22Rv1 (cell line): Measurements from ENCODE around the gene FBXO15.

Source experiments
- H3K27ac ChIP-seq: fragments of 450-650 bp; 2 replicates; pipeline ENCODE4 v1.5.1; 2017
- ZFX ChIP-seq: fragments of 450-650 bp; IDR thresholded peaks from 2 replicates; pipeline ENCODE4 v1.6.1; 2017; ENCODE audit warnings: antibody characterized with exemption, borderline replicate concordance
- TF ChIP-seq, protein P1 (sequence below): fragments of 450-650 bp; IDR thresholded peaks from 2 replicates; pipeline ENCODE4 v1.5.1; 2017; ENCODE audit warnings: mild to moderate bottlenecking

The FBXO15 gene

DNA sequence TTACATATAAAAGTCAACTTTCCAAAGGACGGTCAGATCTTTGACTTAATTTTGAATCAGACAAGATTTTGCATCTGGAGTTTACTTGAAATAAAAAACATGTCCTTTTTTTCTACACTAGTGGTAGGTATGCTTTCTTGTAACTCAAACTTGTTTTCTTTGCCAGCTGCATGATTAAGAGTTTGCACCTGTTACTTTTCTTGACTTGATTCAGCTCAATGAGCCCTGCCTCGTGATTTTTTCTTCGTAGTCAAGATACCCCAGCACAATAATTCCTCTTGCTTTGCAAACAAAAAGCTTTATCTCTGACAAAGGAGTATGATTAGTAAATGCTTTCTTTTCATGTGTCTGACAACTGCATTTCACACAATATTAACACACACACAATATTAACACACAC lies 82.3 kb downstream of the FBXO15 start:
- TF ChIP-seq ZFX = no peak
- TF ChIP-seq, protein P1, sequence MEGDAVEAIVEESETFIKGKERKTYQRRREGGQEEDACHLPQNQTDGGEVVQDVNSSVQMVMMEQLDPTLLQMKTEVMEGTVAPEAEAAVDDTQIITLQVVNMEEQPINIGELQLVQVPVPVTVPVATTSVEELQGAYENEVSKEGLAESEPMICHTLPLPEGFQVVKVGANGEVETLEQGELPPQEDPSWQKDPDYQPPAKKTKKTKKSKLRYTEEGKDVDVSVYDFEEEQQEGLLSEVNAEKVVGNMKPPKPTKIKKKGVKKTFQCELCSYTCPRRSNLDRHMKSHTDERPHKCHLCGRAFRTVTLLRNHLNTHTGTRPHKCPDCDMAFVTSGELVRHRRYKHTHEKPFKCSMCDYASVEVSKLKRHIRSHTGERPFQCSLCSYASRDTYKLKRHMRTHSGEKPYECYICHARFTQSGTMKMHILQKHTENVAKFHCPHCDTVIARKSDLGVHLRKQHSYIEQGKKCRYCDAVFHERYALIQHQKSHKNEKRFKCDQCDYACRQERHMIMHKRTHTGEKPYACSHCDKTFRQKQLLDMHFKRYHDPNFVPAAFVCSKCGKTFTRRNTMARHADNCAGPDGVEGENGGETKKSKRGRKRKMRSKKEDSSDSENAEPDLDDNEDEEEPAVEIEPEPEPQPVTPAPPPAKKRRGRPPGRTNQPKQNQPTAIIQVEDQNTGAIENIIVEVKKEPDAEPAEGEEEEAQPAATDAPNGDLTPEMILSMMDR = no peak
- H3K27ac ChIP-seq = no peak overlapping the region

DNA sequence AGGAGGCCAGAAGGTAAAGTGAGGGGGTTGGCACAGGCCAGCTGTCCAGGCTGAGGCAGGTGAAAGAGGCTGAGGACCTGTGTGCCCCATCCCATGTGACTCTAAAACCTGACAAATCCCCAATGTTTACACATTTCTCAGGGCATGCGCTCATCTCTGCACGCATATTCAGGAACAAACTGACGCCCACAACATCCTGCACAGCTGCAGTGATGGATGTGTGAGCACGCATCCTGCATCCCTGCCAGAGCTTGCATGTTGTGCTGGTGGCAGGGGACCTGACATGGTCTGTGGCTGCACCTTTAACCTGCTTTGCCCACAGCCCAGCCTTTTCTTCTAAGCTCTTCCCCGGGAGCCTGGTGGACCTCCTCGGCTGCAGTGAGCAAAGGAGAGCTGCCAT lies 83.1 kb downstream of the FBXO15 start:
- no peak for TF ChIP-seq ZFX
- TF ChIP-seq, protein P1 = no peak
- no peak overlapping the region for H3K27ac ChIP-seq

DNA sequence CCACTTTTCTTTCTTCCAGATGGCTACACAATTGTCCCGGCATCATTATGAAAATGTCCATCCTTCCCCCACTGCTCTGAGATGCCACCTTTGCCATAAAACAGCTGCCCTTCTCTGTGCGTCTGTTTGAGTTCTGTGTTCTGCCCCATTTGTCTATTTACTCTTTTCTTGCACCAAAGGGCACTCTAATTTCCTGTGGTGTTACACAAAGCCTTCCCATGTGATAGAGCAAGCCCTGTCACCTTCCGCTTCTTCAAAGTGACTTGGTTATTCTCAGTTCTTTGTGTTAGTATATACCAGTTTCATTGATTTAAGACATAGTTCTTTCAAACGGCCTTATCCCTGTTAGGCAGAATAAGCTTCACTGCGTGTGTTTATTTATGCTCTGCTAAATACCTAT lies 84.1 kb downstream of the FBXO15 start:
- no peak overlapping the region for H3K27ac ChIP-seq
- TF ChIP-seq ZFX = no peak
- TF ChIP-seq, protein P1 = no peak

DNA sequence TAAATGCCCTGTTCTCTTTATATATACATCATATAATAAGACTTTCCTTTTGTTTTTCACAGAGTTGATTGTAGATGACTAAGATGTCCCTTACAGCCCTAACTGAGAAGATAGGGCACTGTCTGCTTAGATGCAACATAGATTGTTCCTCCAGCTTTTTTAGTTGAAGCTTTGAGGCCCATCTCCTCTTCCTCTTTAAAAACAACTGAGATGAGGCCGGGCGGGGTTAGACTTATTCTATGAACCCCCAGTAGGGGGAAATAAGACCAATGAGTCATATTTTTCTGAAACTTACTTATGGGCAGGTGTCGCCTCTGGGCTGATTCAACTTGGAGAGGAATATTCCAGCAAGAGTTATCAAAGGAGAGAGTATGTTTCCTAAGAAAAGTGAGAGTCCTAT lies 84.6 kb downstream of the FBXO15 start:
- H3K27ac ChIP-seq = no peak overlapping the region
- TF ChIP-seq, protein P1 = no peak
- TF ChIP-seq ZFX = no peak

DNA sequence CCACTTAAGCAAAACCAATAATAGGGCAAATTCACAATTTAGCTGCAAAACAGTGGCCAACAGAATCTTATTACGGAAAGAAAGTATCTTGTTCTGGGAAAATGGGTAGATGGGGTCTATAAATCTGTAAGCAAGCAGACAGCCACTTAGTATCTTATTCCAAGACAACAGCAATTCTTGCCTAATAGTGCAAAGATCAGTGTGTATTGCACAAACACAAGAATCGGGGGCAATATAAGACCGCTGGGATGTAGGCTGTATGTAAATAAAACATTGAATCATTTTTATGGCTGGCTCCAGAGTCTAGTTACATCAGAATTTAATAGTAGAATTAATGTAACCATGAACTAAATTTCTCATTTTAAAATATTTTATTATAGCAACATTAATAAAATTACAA lies 85.6 kb downstream of the FBXO15 start:
- no peak overlapping the region for H3K27ac ChIP-seq
- no peak for TF ChIP-seq ZFX

DNA sequence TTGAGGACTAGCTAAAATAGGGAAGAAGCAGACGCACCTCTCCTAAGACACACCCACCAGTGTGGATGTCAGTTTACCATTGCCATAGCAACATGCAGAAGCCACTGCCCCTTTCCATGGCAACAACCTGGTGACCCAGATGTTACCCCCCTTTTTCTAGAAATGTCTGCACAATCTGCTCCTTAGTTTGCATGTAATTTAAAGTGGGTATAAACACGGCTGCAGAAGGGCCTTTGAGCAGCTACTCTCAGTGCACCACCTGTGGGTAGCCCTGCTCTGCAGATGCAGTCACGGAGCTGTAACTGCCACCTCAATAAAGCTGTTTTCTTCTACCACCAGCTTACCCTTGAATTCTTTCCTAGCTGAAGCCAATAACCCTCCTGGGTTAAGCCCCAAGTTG lies 87.1 kb downstream of the FBXO15 start:
- TF ChIP-seq, protein P1 = no peak
- no peak for TF ChIP-seq ZFX
- H3K27ac ChIP-seq = no peak overlapping the region

DNA sequence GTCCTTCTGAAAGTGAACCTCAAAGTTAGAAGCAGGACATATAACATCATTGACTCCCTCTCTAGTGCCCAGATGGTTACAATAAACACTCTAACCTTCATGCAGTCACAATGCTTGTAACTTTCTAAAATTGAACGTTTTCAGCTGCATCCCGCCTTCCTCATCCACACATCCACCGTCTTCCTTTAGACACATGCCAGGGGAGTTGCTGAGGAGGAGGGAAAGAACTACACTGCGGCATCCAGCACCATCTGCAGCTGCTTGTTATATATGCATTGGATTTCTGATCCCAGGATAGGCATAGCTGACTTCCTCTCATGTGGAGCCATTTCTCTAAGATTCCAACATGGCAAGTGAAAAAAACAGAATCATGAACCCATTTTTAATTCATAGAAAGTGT lies 96.8 kb downstream of the FBXO15 start:
- TF ChIP-seq, protein P1 = no peak
- no peak for TF ChIP-seq ZFX
- H3K27ac ChIP-seq = no peak overlapping the region

DNA sequence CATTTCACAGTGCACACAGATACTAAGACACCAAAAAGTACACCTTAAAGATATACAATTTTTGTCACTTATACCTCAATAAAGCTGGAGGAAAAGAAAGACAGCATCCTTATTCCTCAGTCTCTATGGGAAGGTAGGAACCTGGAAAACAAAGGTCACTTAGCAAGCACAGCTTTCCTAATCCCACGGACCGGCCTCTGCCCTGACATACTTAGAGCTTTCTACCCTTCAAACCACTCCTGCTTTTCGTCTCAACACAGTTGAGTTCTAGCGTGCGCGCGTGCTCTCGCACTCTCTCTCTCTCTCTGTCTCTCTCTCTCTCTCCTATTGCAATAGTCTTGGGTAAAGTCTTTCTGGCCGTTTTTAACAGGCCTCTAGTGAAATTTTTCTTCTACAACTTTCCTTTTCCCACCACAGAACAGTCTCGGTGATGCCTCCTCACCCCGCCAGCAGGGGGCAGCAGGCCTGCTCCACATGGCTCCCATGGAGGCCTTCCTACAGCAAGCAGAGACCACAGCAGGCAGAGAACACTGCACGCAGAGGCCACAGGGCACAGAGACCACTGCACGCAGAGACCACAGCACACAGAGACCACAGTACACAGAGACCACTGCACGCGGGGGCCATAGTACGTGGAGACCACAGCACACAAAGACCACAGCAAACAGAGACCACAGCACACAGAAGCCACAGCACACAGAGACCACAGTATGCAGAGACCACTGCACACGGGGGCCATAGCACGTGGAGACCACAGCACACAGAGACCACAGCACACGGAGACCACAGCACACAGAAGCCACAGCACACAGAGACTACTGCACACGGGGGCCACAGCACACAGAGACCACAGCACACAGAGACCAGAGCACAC lies 106.9 kb downstream of the FBXO15 start:
- TF ChIP-seq, protein P1 = peak; percentile 87
- TF ChIP-seq ZFX = no peak
- no peak overlapping the region for H3K27ac ChIP-seq
